Measurements from ENCODE around the gene SELENOI.
A peak's percentile ranks its signal among the peaks of the same experiment; 100 is the strongest.
"Not testable (repeated sequence)": the region's sequence is repeated elsewhere in the genome, so short reads cannot be mapped to it uniquely, and the experiment has no call there.

SELENOI gene

DNA sequence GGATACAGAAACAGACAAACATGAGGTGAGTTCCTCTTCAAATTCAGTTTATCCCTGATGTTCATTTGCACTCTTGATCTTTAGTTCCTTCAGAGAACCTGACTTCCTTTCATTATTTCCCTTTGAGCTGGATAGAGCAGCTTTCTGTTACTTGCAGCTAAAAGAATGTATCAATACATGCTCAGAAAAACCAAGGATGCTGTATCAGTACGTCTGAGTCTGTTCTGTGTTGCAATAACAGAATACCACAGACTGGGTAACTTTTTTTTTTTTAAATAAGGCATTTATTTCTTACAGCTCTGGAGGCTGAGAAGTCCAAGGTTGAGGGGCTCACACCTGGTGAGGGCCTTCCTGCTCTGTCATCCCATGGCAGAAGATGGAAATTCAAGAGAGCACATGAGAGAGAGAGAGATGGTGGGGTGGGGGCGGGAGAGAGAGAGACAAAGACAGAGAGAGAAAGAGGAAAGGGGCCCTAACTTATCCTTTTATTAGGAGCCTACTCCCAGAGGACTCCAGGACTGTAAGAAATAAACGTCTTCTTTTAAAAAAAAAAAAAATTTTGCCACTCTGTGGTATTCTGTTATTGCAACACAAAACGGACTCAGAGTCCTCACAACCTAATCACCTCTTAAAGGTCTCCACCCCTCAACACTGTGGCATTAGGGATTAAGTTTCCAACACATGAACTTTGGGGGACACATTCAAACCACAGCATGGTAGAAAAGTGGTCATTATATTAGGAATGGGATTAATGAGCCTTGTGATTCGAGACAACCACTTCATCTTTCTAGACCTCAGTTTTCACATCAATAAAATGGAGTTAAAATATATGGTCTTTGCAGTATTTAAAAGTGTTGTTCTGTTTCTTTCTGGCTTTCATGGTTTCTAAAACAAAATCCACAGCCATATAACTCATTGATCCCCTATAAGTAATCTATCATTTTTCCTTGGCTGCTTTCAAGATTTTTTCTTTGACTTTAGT, 18.4 kb upstream of the SELENOI start:
- DNase-seq (ENCODE audit: low read depth in 2 of 2): no peak

DNA sequence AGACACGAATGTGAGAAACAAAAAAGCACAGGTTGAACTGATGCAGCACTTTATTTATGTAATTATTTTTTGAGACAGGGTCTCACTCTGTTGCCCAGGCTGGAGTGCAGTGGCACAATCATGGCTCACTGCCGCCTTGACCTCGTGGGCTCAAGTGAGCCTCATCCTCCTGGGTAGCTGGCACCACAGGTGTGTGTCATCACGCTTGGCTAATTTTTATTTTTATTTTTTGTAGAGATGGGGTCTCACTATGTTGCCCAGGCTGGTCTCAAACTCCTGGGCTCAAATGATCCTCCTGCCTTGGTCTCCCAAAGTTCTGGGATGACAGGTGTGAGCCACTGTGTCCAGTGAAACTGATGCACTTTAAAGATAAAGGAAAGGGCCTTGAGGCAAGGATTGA, 16.9 kb upstream of the SELENOI start:
- not testable (repeated sequence) for DNase-seq (ENCODE audit: low read depth in 2 of 2)

DNA sequence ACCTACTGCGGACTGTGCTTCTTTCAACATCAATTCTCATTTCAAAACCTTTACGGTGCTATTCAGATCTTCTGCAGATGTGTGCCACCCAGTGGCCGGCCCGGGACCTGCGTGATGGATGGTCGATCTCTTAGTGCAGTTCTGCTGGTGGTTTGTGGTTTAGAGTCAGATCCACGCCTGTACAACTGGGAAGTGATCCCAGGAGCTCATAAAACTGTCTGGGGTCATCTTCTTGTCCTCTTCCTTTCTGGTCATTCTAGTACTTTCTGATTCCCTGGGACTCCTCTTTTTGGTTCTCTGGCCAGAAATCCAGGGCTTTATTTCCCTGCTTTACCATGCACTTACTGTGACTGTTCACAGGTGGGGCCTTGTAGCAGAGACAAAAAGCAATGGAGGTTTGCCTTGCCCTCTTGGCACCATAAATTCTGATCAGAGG, 15.8 kb upstream of the SELENOI start:
- DNase-seq (ENCODE audit: low read depth in 2 of 2): peak; percentile 44 to 47

DNA sequence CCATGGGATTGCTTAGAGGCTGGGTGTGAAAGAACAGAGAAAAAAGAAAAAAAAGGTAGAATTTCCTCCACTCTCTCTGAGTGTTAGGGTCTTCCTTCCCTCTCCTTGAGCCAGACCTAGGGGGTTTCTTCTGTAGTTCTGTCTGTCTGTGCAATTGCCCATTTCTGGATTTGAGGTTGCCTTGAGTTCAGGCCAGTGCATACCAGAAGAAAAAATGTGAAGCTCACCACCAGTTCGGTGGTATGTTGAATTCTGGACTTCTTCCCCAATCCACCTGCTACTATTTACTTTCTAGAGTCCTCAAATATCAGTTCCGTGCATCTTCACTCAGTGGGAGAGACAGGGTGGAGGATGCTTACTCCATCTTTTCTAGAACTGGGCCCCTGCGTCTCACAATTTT, 15.3 kb upstream of the SELENOI start:
- no peak for DNase-seq (ENCODE audit: low read depth in 2 of 2)

DNA sequence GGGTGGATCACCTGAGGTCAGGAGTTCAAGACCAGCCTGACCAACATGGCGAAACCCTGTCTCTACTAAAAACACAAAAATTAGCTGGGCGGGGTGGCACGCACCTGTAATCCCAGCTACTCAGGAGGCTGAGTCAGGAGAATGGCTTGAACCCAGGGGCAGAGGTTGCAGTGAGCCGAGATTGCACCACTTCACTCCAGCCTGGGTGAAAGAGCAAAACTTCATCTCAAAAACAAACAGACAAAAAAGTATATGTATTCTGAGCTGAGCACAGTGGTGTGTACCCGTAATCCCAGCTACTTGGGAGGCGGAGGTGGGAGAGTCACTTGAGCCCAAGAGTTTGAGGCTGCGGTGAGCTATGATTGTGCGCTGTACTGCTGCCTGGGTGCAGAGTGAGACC, 14.6 kb upstream of the SELENOI start:
- DNase-seq (ENCODE audit: low read depth in 2 of 2): not testable (repeated sequence)

DNA sequence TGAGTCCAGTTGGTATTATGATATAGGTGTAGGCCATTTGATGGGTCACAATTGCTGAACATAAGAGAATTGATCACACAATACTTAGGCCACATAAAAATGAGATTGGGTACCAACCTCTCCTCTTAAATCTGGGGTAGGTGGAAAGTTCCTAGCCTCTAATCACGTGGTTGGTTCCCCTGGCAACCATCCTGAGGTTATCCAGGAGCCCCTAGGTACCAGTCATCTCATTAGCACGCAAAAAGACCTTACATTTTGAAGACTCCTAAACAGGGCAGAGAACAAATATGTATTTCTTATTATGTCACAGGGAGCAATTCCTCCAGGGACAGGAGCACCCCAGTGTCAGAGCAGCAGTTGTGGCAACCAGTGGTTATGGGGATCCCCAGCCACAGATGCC, 12.7 kb upstream of the SELENOI start:
- no peak for DNase-seq (ENCODE audit: low read depth in 2 of 2)

DNA sequence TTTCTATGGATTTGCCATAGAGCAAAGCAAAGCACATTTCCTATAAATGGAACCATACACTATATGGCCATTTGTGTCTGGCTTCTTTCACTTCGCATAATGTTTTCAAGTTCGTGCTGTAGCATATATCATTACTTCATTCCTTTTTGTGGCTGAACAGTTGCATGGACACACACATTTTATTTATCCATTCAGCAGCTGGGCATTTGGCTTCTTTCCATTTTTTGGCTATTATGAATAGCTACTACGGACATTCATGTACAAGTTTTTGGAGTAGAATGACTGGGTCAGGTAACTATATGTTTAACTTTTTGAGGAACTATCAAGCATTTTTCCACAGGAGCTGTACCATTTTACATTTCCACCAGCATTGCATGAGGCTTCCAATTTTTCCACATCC, 10.7 kb upstream of the SELENOI start:
- no peak for DNase-seq (ENCODE audit: low read depth in 2 of 2)

DNA sequence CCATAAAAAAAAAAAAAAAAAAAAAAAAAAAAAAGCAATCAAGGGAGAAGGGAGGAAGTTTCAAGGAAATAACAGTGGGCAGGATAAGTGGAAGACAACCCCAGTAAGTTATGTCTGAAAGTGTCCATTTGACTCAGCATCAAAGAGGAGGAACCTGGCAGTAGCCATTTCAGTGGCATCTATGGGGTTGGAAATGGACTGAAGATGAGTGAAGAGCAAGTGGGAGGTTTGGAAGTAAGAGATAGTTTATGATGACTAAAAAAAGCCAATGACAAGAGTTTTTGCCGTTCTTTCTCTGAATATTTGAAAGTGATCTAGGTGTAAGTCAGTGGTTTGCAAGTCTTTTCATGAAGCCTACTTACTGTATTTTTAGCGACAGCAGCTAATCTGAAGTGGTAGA, 9.2 kb upstream of the SELENOI start:
- DNase-seq (ENCODE audit: low read depth in 2 of 2): no peak

DNA sequence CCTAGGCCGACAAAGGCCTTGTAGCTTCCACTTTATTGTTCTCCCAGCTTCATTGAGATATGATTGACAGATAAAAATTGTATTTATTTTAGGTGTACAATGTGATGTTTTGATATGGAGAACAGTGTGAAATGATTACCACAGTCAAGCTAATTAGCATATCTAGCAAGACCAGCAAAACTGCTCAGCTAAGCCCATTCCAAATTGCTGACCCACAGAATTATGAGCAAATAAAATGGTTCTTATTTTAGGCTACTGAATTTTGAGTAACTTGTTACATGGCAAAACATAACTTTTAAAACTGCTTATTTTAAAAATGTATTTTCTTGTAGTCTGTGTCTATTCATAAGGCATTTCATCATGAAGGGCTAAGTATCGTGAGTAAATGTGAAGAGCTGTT, 8.6 kb upstream of the SELENOI start:
- no peak for DNase-seq (ENCODE audit: low read depth in 2 of 2)

DNA sequence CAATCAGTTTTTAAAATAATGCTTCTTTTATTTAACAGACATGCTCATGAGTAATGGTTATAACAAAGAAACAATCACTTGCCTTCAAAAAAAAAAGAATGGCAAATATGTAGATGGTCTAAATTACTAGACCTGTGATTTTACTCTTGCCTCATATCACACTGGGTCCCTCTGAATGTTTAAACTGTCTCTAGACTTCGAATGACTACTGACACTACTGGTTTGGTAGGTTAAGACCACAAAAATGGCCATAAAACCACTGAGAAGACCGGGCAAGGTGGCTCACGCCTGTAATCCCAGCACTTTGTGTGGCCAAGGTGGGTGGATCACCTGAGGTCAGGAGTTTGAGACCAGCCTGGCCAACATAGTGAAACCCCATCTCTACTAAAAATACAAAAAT, 5.1 kb upstream of the SELENOI start:
- DNase-seq (ENCODE audit: low read depth in 2 of 2): no peak

DNA sequence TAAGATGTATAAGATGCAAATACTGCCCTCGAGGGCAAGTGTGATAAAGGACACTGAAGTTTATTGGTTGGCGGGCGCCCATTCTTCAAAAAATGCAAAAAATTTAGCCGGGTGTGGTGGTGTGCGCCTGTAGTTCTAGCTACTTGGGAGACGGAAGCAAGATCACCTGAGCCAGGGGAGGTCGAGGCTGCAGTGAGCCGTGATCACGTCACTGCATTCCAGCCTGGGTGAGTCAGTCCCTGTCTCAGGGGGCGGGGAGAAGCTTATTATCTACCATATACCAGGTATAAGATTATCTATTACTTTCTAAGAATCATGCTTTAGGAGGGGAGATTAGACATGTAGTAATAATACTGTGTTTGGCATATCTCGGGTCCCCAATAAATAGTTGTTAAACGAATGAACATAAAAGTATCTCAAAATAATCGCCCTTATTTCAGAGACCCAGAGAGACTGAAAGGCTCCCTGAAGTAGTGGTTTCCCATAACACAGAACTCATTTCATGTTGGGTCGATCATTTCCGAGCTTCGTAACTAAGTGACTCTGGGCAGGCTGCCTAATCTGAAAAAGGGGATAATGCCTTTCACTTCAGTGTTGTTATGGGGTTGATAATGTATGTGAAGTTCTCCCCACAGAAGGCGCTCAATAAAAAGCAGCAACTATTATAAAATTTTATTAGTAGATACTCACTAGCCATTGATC, 1.2 kb upstream of the SELENOI start:
- no peak for DNase-seq (ENCODE audit: low read depth in 2 of 2)

DNA sequence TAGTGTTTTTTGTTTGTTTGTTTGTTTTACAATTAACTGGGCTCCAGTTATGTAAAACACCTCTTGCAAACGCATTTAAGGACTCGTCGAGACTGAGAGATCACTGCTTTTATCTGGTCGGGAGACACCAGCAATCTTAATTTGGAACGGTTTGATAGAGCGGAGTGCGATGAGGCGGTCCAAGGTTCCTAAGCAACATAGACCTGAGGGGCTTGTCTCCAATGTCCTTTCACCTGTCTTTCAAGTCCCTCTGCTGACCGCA, 729 bp upstream of the SELENOI start:
- DNase-seq (ENCODE audit: low read depth in 2 of 2): no peak

DNA sequence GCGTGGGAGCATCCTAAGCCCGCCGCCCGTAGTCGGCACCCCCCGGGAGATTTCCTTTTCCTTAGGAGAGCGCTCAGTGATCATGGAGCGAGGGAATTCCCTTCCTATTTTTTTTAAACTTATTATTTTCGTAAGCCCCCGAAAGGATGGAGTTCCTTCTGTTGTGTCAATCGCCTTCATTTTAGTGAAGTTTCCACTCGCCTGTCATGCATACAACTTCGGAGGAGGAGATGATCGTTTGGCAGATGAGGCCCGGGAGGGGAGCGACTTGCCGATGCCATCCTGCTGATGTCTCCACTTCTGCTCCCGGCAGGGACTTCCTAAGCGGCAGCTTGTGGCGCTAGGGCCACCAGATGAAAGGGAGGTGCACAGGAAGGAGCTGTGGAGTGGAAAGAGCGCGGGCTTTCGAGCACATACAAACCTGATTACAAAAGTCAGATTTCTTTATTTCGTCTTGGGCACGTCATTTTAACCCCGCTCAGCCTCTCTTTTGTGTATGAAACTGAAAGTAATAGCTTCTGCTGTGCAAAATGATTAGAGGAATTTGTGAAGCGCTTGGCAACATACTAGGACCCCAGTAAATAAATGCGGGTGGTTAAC, 611 bp downstream of the SELENOI start, which contains the start of gene ADGRF3:
TSS of gene ADGRF3 (minus strand) at position 336 of the 600 bp plus-strand sequence. CDS start 555 bp downstream, outside the sequence.
- DNase-seq (ENCODE audit: low read depth in 2 of 2): no peak

DNA sequence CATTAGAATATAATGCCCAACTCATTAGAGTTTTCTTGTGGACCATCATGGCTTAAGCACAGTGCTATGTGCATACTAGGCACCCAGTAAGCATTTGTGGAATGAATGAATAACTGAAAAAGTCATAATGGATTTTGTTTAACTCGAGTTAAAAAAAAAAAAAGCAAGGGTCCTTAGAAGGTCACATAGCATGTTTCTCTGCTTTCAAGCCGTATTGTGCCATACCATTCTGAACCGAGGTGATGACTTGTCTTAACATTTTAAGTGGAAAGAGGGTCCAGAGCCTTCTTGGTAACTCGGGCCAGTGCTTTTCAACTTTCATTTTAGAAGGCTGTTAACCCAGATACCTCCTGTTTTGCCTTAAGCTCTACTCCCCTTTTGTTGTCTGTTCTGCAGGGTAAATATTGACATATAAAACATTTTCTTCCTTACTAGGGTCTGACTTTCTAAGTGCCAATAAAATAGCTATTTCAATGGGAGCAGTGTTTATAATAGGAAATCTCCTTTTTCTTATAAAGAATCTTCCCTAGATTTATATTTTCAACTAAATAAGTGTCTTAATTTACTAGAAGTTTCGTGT, 1.4 kb downstream of the SELENOI start:
- DNase-seq (ENCODE audit: low read depth in 2 of 2): no peak

DNA sequence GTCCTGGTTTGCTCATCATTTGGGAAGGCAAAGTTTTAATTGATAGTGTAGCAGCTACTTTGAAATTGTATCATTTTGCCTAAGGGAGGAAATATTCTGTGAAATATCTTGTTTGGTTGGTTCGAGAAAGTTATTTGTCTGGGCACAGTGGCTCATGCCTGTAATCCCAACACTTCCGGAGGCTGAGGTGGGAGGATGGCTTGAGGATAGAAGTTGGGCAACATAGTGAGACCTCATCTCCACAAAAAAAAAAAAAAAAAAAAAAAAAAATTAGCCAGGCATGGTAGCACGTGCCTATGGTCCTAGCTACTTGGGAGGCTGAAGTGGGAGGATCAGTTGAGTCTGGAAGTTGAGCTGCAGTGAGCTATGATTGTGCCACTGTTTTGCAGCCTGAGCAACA, 3.7 kb downstream of the SELENOI start:
- no peak for DNase-seq (ENCODE audit: low read depth in 2 of 2)

DNA sequence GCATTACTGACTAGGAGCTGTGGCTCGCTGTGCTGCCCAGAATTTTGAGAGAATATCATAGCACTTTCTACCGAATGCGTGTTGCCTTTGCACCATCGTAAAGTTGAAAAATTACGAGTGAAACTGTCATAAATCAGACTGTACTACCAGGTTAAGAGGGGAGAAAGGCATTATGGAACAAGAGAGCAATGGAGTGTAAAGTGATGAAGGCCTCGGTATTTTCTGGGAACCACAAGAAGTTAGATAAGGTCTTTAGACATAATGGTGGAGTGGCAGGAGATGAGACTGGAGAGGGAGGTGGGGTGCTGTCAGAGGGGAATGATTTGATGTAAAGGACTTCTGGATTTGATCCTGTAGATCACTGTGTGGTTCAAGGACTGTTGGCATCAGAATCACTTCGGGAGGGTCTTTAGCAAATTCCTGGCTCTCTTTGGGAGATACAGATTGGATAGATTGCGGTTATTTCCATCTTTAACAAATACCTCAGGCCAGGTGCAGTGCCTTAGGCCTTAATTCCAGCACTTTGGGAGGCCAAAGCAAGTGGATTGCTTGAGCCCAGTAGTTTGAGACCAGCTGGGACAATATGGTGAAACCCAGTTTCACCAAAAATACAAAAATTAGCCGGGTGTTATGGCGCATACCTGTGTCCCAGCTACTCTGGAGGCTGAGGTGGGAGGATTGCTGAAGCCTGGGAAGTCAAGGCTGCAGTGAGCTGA, 5.6 kb downstream of the SELENOI start:
- DNase-seq (ENCODE audit: low read depth in 2 of 2): no peak

DNA sequence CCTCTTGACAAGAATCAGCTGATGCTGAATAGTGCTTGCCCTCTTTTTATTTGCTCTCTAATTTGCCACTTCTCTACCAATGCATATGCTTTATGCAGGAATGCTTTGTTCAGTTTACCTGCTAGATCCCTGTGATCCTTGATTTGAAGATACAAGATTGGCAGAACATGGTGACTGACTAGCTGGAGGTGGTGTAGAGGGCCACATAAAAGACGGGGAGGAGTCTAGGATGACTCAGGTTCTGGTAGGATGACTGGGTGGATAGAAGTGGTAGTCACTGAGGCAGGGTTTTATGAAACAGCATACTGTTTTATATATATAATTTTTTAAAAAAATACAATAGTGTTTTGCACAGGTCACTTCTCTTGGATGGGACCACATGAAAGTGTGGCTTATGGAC, 6.9 kb downstream of the SELENOI start:
- DNase-seq (ENCODE audit: low read depth in 2 of 2): no peak

DNA sequence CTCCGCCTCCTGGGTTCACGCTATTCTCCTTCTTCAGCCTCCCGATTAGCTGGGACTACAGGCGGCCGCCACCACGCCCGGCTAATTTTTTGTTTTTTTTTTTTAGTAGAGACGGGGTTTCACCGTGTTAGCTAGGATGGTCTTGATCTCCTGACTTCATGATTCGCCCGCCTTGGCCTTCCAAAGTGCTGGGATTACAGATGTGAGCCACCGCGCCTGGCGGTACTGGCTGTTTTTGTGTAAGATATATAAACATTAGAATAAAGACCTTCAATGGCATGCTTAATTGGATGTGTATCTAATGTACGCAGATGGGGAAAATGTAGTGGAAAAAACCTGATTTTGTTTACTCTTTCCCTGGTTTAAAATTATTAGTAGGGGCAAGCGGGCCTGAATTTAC, 8.5 kb downstream of the SELENOI start:
- not testable (repeated sequence) for DNase-seq (ENCODE audit: low read depth in 2 of 2)

DNA sequence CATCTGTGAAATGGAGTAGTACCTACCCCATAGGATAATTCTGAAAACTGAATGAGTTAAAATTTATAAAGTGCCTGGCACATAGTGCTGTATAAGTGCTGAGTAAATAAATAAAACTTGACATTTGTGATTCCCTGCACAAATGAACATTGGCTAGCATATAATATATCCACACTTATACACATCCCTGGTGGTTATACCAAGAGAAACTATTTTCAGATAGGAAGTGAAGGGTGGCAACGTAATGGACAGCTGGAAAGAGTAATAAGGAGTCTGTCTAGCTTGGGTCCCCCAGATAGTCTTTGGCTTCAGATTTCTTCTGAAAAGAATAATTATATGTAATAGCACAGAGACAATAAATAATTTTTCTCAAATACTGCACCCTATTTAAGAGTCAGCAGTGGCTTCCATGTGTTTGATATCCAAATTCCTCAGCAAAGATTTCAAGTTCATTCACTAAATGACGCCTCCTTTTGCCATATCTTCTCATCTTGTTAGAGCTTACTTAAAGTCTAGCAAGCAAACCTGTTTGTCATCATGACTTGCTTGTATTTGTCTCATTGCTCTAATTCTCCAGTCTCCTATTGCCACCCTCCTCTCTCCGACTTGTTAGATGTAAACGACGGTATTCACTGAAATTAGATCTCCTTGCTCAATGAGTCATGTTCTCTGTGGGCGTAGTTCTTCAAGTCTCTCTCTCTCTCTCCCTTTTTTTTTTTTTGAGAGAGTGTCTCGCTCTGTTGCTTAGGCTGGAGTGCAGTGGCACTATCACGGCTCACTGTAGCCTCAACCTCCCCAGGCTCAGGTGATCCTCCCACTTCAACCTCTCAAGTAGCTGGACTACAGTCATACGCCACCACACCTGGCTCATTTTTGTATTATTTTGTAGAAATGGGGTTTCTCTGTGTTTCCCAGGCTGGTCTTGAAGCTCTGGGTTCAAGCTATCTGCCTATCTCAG, 9.4 kb downstream of the SELENOI start:
- DNase-seq (ENCODE audit: low read depth in 2 of 2): peak; percentile 65 to 67

DNA sequence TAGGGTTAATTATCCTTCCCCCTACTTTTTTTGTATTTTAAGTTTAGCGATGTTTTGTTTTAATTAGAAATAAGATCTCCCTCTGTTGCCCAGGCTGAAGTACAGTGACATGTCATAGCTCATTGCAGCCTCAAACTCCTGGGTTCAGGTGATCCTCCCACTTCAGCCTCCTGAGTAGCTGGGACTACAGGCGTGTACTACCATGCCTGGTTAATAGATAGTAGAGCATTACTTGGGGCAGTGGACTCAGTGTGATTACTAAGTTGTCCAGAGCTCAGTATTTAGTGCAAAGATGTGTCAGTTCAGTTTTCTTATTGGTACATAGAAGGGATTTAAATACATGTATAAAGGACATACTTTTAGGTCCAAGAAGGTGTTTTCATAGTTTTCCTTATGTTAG, 10.2 kb downstream of the SELENOI start:
- DNase-seq (ENCODE audit: low read depth in 2 of 2): no peak

DNA sequence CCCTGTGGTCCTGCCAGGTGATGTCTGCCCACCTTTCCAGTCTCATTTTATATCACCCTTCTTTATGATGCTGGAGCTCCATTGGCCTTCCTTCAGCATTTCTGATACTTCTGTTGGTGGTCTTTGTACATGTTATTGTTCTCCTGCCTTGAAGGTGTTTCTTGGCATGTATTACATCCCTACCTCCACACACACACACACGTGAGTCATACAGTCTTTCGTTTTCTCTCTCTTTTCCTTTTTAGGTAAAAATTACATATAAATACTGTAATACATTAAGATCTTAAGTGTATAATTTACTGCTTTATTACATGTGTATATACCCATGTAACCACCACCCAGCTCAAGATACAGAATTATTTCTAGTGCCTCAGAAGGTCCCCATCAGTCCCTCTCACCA, 10.8 kb downstream of the SELENOI start:
- DNase-seq (ENCODE audit: low read depth in 2 of 2): no peak

All from fibroblast of skin of left quadriceps (primary cell).